CD14-positive monocyte (primary cell): ENCODE results near the gene ZDHHC11. TPM values are rescaled to one million over a fixed set of nuclear protein-coding genes. Genes with fewer than 3 reads are reported as not detected.
"Not testable (repeated sequence)": the region's sequence is repeated elsewhere in the genome, so short reads cannot be mapped to it uniquely, and the experiment has no call there.

Experiments used
- DNase-seq, 3 donors: peaks; one replicate each; pipeline ENCODE4 v3.0.0-alpha.2; 2011 to 2022
- H2AFZ ChIP-seq: 2 replicates; pipeline ENCODE4 v1.6.0; 2012; ENCODE audit warnings: mild to moderate bottlenecking, low read depth, low read length, inconsistent platforms; ENCODE audit not compliant: insufficient read depth, poor library complexity, severe bottlenecking
- H3K27ac ChIP-seq, 2 donors: 1 replicate in 1 of 2; 2 replicates in 1 of 2; pipeline ENCODE4 v1.5.1; 2012 to 2013; ENCODE audit warnings: low read length in 2 of 2, control low read depth in 1 of 2, inconsistent platforms in 1 of 2, low read depth in 1 of 2, mild to moderate bottlenecking in 1 of 2
- H3K27me3 ChIP-seq, 2 donors: one replicate each; pipeline versions ENCODE4 v1.6.0 to v1.6.1; 2011 to 2013; ENCODE audit warnings: low read length in 2 of 2; ENCODE audit not compliant: control insufficient read depth in 2 of 2, insufficient read depth in 2 of 2
- H3K36me3 ChIP-seq, 2 donors: replicated peaks in 1 of 2; 1 replicate in 1 of 2; 2 replicates in 1 of 2; pipeline versions ENCODE4 v1.5.1 to v1.6.1; 2012 to 2013; ENCODE audit warnings: low read length in 2 of 2, control low read depth in 1 of 2, inconsistent platforms in 1 of 2, mild to moderate bottlenecking in 1 of 2; ENCODE audit not compliant: insufficient read depth in 2 of 2, control insufficient read depth in 1 of 2
- H3K4me1 ChIP-seq, 2 donors: 1 replicate in 1 of 2; 2 replicates in 1 of 2; pipeline versions ENCODE4 v1.5.1 to v1.6.1; 2012 to 2013; ENCODE audit warnings: low read length in 2 of 2, control low read depth in 1 of 2, inconsistent platforms in 1 of 2, mild to moderate bottlenecking in 1 of 2, moderate library complexity in 1 of 2; ENCODE audit not compliant: insufficient read depth in 2 of 2, control insufficient read depth in 1 of 2
- H3K4me2 ChIP-seq: replicated peaks from 2 replicates; pipeline ENCODE3; 2012; ENCODE audit warnings: low read length, moderate library complexity, mild to moderate bottlenecking; ENCODE audit not compliant: poor library complexity, severe bottlenecking; ENCODE audit errors: extremely low read depth
- H3K4me3 ChIP-seq, 3 experiments: fragments of 200-600 bp in 1 of 3; sonication (generic) in 1 of 3; replicated peaks in 1 of 3; 1 replicate in 2 of 3; 2 replicates in 1 of 3; pipeline ENCODE4 v1.5.1; 2011 to 2013; ENCODE audit warnings: low read length in 3 of 3, mild to moderate bottlenecking in 3 of 3, control low read depth in 2 of 3, low read depth in 2 of 3, inconsistent platforms in 1 of 3, moderate library complexity in 1 of 3
- H3K79me2 ChIP-seq: 2 replicates; pipeline ENCODE4 v1.6.0; 2012; ENCODE audit warnings: mild to moderate bottlenecking, control low read depth, inconsistent platforms, low read length, moderate library complexity; ENCODE audit not compliant: insufficient read depth
- H3K9ac ChIP-seq: 2 replicates; pipeline ENCODE4 v1.6.0; 2017; ENCODE audit warnings: low read length, mild to moderate bottlenecking; ENCODE audit not compliant: insufficient read depth, poor library complexity, severe bottlenecking
- H3K9me3 ChIP-seq, 2 donors: replicated peaks in 1 of 2; 1 replicate in 1 of 2; 2 replicates in 1 of 2; pipeline versions ENCODE4 v1.5.1 to v1.6.1; 2012 to 2013; ENCODE audit warnings: low read length in 2 of 2, control low read depth in 1 of 2; ENCODE audit not compliant: control insufficient read depth in 1 of 2, insufficient read depth in 1 of 2
- H4K20me1 ChIP-seq: 2 replicates; pipeline ENCODE4 v1.6.0; 2012; ENCODE audit warnings: mild to moderate bottlenecking, low read length, control low read depth, moderate library complexity; ENCODE audit not compliant: insufficient read depth
- H3K27ac Mint-ChIP-seq, 7 donors: one replicate each; pipeline ENCODE4 v1.8.0; 2020; ENCODE audit warnings: mild to moderate bottlenecking in 7 of 7, mixed read lengths in 7 of 7, moderate library complexity in 6 of 7, inconsistent platforms in 2 of 7
- H3K27me3 Mint-ChIP-seq, 3 donors: one replicate each; pipeline ENCODE4 v1.8.0; 2021 to 2022; ENCODE audit warnings: low read depth in 3 of 3, mild to moderate bottlenecking in 3 of 3, mixed read lengths in 3 of 3, moderate library complexity in 3 of 3, inconsistent platforms in 1 of 3
- H3K36me3 Mint-ChIP-seq, 2 donors: one replicate each; pipeline ENCODE4 v1.8.0; 2020; ENCODE audit warnings: mixed read lengths in 2 of 2, inconsistent platforms in 1 of 2, mild to moderate bottlenecking in 1 of 2
- H3K4me1 Mint-ChIP-seq: one replicate; pipeline ENCODE4 v1.8.0; 2020; ENCODE audit warnings: mild to moderate bottlenecking, mixed read lengths
- H3K4me3 Mint-ChIP-seq, 2 donors: one replicate each; pipeline ENCODE4 v1.8.0; 2020; ENCODE audit warnings: mild to moderate bottlenecking in 2 of 2, mixed read lengths in 2 of 2, moderate library complexity in 1 of 2
- H3K9me3 Mint-ChIP-seq, 7 donors: one replicate each; pipeline ENCODE4 v1.8.0; 2020 to 2022; ENCODE audit warnings: mixed read lengths in 7 of 7, mild to moderate bottlenecking in 6 of 7, moderate library complexity in 6 of 7, inconsistent platforms in 2 of 7
- WGBS: methylation state at CpG from one replicate; pipeline ENCODE4 v1.1.5; 2013; ENCODE audit warnings: missing lambda C conversion rate; ENCODE audit not compliant: insufficient coverage; 5-methylcytosine and 5-hydroxymethylcytosine counted together
- intact Hi-C, 2 donors: fragments of 100-400 bp; cut with micrococcal nuclease; formaldehyde crosslinking; loops; one replicate each; pipeline versions ENCODE4 v1.15.0 to v1.15.1; 2023
- polyA plus RNA-seq, 3 donors: library from polyadenylated mRNA; depleted of rRNA in 1 of 3; unstranded in 2 of 3; stranded (reverse) in 1 of 3; fragments of 300-500 nt in 2 of 3; fragments of >200 nt in 1 of 3; fragmentation: Illumina TruSeq in 2 of 3; gene quantifications; 1 replicate in 2 of 3; 2 replicates in 1 of 3; pipeline ENCODE4 v1.2.3, GENCODE V29; 2012 to 2021

The ZDHHC11 gene
- polyA plus RNA-seq, 3 donors = 1.8 TPM; not detected in 2

DNA sequence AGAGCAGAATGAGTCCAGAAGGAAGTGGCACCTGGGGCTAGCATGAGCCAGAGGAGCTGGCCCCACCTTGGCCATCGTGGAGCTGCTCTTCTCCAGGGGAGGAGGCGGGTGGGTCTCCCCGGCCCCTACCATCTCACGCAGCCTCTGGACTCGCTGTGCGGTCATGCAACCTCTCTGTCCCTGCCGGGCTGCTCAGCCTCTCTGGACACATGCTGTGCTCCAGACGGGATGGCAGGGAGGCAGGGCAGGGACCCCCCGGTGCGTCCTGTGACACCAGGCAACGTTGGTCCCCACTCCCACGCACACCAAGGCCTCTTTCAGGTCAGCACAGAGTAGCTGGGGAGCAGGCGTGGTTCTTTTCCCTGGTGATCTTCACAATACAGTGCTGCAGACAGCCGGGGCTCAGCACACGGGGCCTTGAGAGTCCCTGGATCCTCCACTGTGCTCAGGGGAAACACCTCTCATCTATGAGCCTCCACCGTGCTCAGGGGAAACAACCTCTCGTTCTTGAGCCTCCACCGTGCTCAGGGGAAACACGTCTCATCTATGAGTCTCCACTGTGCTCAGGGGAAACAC, 97.1 kb downstream of the ZDHHC11 start:
- H3K4me2 ChIP-seq, H2AFZ ChIP-seq, H3K27ac Mint-ChIP-seq, H3K4me1 ChIP-seq, H3K9me3 ChIP-seq, intact Hi-C loops, DNase-seq, H3K4me3 Mint-ChIP-seq, H3K9me3 Mint-ChIP-seq, H3K4me1 Mint-ChIP-seq, H3K36me3 ChIP-seq, H3K79me2 ChIP-seq, H3K27me3 ChIP-seq, H3K4me3 ChIP-seq, H3K9ac ChIP-seq, H4K20me1 ChIP-seq, H3K27ac ChIP-seq, H3K27me3 Mint-ChIP-seq, H3K36me3 Mint-ChIP-seq: not testable (repeated sequence)
- WGBS = 88% methylated on average over 6 of the region's 19 CpGs

DNA sequence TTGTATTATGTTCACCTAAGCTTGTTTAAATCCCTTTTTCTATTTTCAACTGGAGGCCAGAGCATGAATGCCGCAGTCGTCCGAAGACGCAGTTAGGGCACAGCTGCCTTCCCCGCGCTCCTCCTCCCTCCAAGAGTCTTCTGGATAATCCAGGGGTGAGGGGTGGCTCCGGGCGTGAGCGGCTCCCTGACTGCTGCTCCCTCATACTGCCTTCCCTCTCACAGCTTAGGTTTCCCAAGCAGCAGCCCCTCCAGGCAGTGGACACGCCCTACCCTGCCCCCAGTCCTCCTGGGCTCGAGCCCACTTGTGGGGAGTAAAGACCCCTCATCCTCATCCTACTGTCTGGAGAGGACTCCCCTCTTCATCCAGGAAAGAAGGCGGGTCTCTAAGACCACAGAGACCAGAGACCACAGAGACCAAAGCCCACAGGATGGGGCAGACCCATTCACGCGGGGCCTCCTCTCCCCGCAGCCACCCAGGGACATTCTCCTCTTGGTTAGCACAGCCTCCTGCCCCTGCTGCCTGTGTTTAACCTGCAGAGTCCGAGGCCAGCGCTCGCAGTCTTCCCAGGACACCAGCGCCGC, 98.2 kb downstream of the ZDHHC11 start:
- H3K4me1 Mint-ChIP-seq, H3K27ac ChIP-seq, intact Hi-C loops, H3K4me1 ChIP-seq, H2AFZ ChIP-seq, DNase-seq, H3K27me3 Mint-ChIP-seq, H3K4me2 ChIP-seq, H3K9me3 ChIP-seq, H3K36me3 ChIP-seq, H3K9ac ChIP-seq, H3K27me3 ChIP-seq, H3K4me3 Mint-ChIP-seq, H3K36me3 Mint-ChIP-seq, H4K20me1 ChIP-seq, H3K9me3 Mint-ChIP-seq, H3K79me2 ChIP-seq, H3K4me3 ChIP-seq: not testable (repeated sequence)
- no CpG with 5 or more reads among the region's 20 CpGs for WGBS
- H3K27ac Mint-ChIP-seq = peak overlapping the region in 1 of 7 donors; percentile 25

DNA sequence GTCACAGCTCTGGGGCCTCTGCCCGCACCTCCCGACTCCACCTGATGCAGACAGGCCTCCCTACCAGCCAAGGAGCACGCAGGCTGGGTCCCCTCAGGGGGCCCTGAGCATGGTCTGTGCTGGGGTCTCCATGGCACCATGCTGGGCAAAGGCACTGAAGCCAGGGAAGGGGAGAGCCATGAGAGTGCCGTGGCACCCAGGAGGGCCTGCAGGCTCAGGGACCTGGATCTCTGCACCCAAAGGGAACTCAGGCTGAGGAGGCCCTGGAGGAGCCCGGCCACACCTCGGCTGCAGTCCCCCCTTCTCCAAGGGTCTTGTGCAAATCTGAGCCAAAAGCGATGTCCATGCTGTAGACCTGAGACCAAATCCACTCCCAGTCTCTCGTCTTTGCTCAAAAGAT, 98.8 kb downstream of the ZDHHC11 start:
- H3K36me3 Mint-ChIP-seq, DNase-seq, H3K4me1 ChIP-seq, H3K79me2 ChIP-seq, H3K9me3 ChIP-seq, H3K4me2 ChIP-seq, H3K27ac ChIP-seq, H4K20me1 ChIP-seq, intact Hi-C loops, H2AFZ ChIP-seq, H3K9me3 Mint-ChIP-seq, H3K27me3 ChIP-seq, H3K27me3 Mint-ChIP-seq, H3K36me3 ChIP-seq, H3K4me3 ChIP-seq, H3K9ac ChIP-seq, H3K4me3 Mint-ChIP-seq, H3K27ac Mint-ChIP-seq, H3K4me1 Mint-ChIP-seq: not testable (repeated sequence)
- WGBS = no CpG with 5 or more reads among the region's 8 CpGs
